K562 (cell line): ENCODE data around the gene FLVCR2. TPM values are rescaled to one million over a fixed set of nuclear protein-coding genes. Genes with fewer than 3 reads are reported as not detected.

Source experiments
- ATAC-seq: fragments of 200-7000 bp; cut with Tn5 transposase; 3 replicates; pipeline ENCODE4 v1.9.1; 2020; ENCODE audit warnings: moderate library complexity
- BruUV-seq: library from RNA; stranded (reverse); fragments of 400-500 nt; replicated peaks from 2 replicates; lab custom pipeline; 2021; lab: Mats Ljungman, UMichigan
- CTCF ChIA-PET: fragments of 300-600 bp; formaldehyde crosslinking; extraction: SDS; loops from one replicate; lab custom pipeline; 2021; ENCODE audit warnings: low intra/inter-chr PET ratio; lab: Yijun Ruan, JAX
- POLR2A ChIA-PET: fragments of 300-600, 350-650 bp; sonication (Branson Sonifier 250); formaldehyde crosslinking; extraction: SDS; loops from one replicate; lab custom pipeline; 2021; ENCODE audit warnings: antibody characterized with exemption, inconsistent platforms; lab: Yijun Ruan, JAX
- DNase-seq, 4 experiments: peaks; one replicate each; pipeline versions ENCODE4 v3.0.0 to v3.0.0-alpha.2; 2011 to 2018; ENCODE audit warnings: low spot score in 3 of 4, mixed read lengths in 3 of 4; ENCODE audit errors: extremely low read depth in 1 of 4
- FAIRE-seq: peaks from 2 replicates; lab custom pipeline; 2011; peaks lifted over from hg19 to GRCh38; lab: Jason Lieb, UNC
- H2AFZ ChIP-seq: 2 replicates; pipeline ENCODE4 v1.6.0; 2011; ENCODE audit warnings: low read depth, low read length, control low read depth, inconsistent platforms
- H3K27ac ChIP-seq: fragments of 200-600 bp; 3 replicates; pipeline ENCODE4 v1.8.0; 2011; ENCODE audit warnings: low read depth, mild to moderate bottlenecking, control low read depth, inconsistent platforms, low read length, moderate library complexity, mixed read lengths; ENCODE audit errors: extremely low read depth
- H3K27me3 ChIP-seq, 2 experiments: fragments of 300-600 bp in 1 of 2; 2 replicates in 1 of 2; 3 replicates in 1 of 2; pipeline versions ENCODE4 v1.6.0 to v1.8.0; 2011; ENCODE audit warnings: inconsistent platforms in 2 of 2, low read length in 2 of 2, mild to moderate bottlenecking in 1 of 2, mixed read lengths in 1 of 2, moderate library complexity in 1 of 2; ENCODE audit not compliant: control insufficient read depth in 2 of 2, insufficient read depth in 2 of 2
- H3K36me3 ChIP-seq: fragments of 300-600 bp; 3 replicates; pipeline ENCODE4 v1.8.0; 2011; ENCODE audit warnings: mild to moderate bottlenecking, low read length, inconsistent platforms; ENCODE audit not compliant: control insufficient read depth, insufficient read depth
- H3K4me1 ChIP-seq, 2 experiments: fragments of 200-600 bp in 1 of 2; replicated peaks in 1 of 2; 2 replicates in 1 of 2; 3 replicates in 1 of 2; pipeline versions ENCODE4 v1.5.1 to v1.8.0; 2011; ENCODE audit warnings: inconsistent platforms in 2 of 2, low read length in 2 of 2, mild to moderate bottlenecking in 1 of 2, mixed read lengths in 1 of 2, moderate library complexity in 1 of 2; ENCODE audit not compliant: control insufficient read depth in 2 of 2, insufficient read depth in 2 of 2
- H3K4me2 ChIP-seq: 2 replicates; pipeline ENCODE4 v1.6.1; 2011; ENCODE audit warnings: low read length, control low read depth, inconsistent platforms, mixed read lengths; ENCODE audit not compliant: insufficient read depth
- H3K4me3 ChIP-seq: fragments of 200-600 bp; sonication (generic), shearing (Covaris generic); 2 replicates; pipeline ENCODE4 v1.5.1; 2016; ENCODE audit warnings: control low read depth, inconsistent platforms
- H3K79me2 ChIP-seq: fragments of 200-600 bp; 3 replicates; pipeline ENCODE4 v1.8.0; 2011; ENCODE audit warnings: low read length, inconsistent platforms; ENCODE audit not compliant: control insufficient read depth, insufficient read depth
- H3K9ac ChIP-seq, 2 experiments: 2 replicates each; pipeline versions ENCODE4 v1.6.0 to v1.6.1; 2011; ENCODE audit warnings: low read depth in 2 of 2, low read length in 2 of 2, control low read depth in 1 of 2, inconsistent platforms in 1 of 2, mild to moderate bottlenecking in 1 of 2, mixed read lengths in 1 of 2; ENCODE audit not compliant: insufficient read depth in 1 of 2
- H3K9me1 ChIP-seq: one replicate; pipeline ENCODE4 v1.6.0; 2011; ENCODE audit warnings: inconsistent platforms, mild to moderate bottlenecking, low read length, moderate library complexity; ENCODE audit not compliant: control insufficient read depth, insufficient read depth
- H3K9me3 ChIP-seq: replicated peaks from 2 replicates; pipeline ENCODE4 v1.5.1; 2011; ENCODE audit warnings: low read depth, low read length, inconsistent platforms; ENCODE audit not compliant: control insufficient read depth, insufficient read depth
- H4K20me1 ChIP-seq: replicated peaks from 2 replicates; pipeline ENCODE4 v1.6.1; 2011; ENCODE audit warnings: low read length, inconsistent platforms, mixed read lengths; ENCODE audit not compliant: control insufficient read depth, insufficient read depth
- MAZ ChIP-seq, 2 experiments: fragments of 450-650 bp in 1 of 2; sonication (generic) in 1 of 2; formaldehyde crosslinking; IDR thresholded peaks in 1 of 2; conservative IDR thresholded peaks in 1 of 2; 2 replicates each; pipeline versions ENCODE4 v1.4.0 to v1.5.0; 2020; ENCODE audit warnings: mild to moderate bottlenecking in 1 of 2, missing genetic modification reagents in 1 of 2
- NFIC ChIP-seq: fragments of 450-650 bp; IDR thresholded peaks from 2 replicates; pipeline ENCODE4 v1.6.1; 2017; ENCODE audit warnings: mild to moderate bottlenecking, inconsistent platforms
- RBM34 ChIP-seq: fragments of 200-400 bp; formaldehyde crosslinking; IDR thresholded peaks from 2 replicates; pipeline ENCODE4 v1.6.1; 2018; ENCODE audit warnings: low read length, borderline replicate concordance; ENCODE audit not compliant: insufficient read depth
- SIRT6 ChIP-seq: IDR thresholded peaks from one replicate; pipeline ENCODE4 v1.6.1; 2012; ENCODE audit warnings: low read depth, mild to moderate bottlenecking, control low read depth, inconsistent platforms, low read length, moderate library complexity
- THAP12 ChIP-seq: fragments of 250-450 bp; sonication (Bioruptor Pico); IDR thresholded peaks from 2 replicates; pipeline ENCODE4 v1.9.0; 2021; ENCODE audit warnings: mild to moderate bottlenecking, inconsistent platforms
- ZFP1 ChIP-seq: fragments of 450-650 bp; formaldehyde crosslinking; IDR thresholded peaks from 2 replicates; pipeline ENCODE4 v1.4.0; 2020; ENCODE audit warnings: mild to moderate bottlenecking, mixed read lengths
- ZNF174 ChIP-seq: fragments of 250-450 bp; sonication (Bioruptor Pico); IDR thresholded peaks from 2 replicates; pipeline ENCODE4 v1.4.0; 2020; ENCODE audit warnings: mild to moderate bottlenecking
- WGBS: fragments of 100-300 bp; shearing (Covaris generic); methylation state at CpG from one replicate; pipeline ENCODE4 v1.1.6; 2016; ENCODE audit warnings: low coverage, mixed read lengths; ENCODE audit not compliant: insufficient coverage; ENCODE audit errors: missing lambda C conversion rate; 5-methylcytosine and 5-hydroxymethylcytosine counted together
- in situ Hi-C: fragments of 300-500 bp; cut with MboI; formaldehyde crosslinking; loops from 4 replicates; pipeline ENCODE4 v1.15.0; 2018; ENCODE audit warnings: inconsistent platforms, mixed read lengths
- intact Hi-C: fragments of 100-400 bp; cut with micrococcal nuclease; formaldehyde crosslinking; loops from 2 replicates; pipeline ENCODE4 v1.14.2; 2022
- polyA plus RNA-seq, 8 experiments: library from polyadenylated mRNA; depleted of rRNA in 4 of 8; stranded (reverse) in 5 of 8; unstranded in 3 of 8; fragments of >200 nt; fragmentation: Nextera tagmentation in 2 of 8; fragmentation: Illumina TruSeq in 1 of 8; extraction: Ambion mirVana in 2 of 8; extraction: Trizol in 1 of 8; gene quantifications; 2 replicates each; pipeline versions ENCODE4 v1.2.1 to v1.2.3, GENCODE V29; 2011 to 2014; ENCODE audit warnings: inconsistent platforms in 1 of 8, missing spikeins in 1 of 8
- total RNA-seq, 7 experiments: library from RNA; depleted of rRNA in 6 of 7; stranded (reverse); fragments of >200 nt in 6 of 7; fragmentation: Illumina TruSeq in 2 of 7; extraction: Trizol in 2 of 7; gene quantifications; 2 replicates each; pipeline versions ENCODE4 v1.2.1 to v1.2.3, GENCODE V29; 2011 to 2021; ENCODE audit warnings: low replicate concordance in 1 of 7

FLVCR2 gene
- total and polyA plus RNA-seq, 9 of the 15 experiments (the other 6 are each of a cell fraction or from before 2014, with no cell fraction given): 1.5 TPM; not detected in 8

DNA sequence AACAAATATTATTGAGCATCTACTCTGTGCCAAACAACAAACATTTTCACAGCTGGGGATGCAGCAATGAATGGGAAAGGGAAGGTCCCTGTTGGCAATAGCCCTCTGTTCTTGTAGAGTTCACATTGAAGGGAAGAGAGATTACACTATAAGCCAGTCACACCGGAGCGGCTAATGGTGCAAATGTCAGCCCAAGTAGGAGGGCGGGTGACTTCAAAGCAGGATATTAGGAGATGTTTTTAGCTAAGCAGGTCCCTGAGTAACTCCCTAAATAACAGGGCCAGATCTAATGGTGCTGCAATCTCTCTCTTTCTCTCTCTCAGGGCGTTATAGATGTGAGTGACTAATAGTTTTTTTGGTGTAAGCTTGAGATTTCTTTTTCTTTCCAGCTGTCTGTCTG lies 30.7 kb downstream of the FLVCR2 start:
- intact Hi-C loops (no loop called here), in situ Hi-C loops (no loop called here)
- ATAC-seq (no peak), DNase-seq (no peak), FAIRE-seq (no peak)
- Histone ChIP-seq H3K4me2 (no peak overlapping the region), H2AFZ (no peak overlapping the region), H3K27me3 (peaks cover 8 to 39% of the 10 kb centered on the region in 2 experiments; a peak in 4 of 5 replicates), H3K27ac (no peak overlapping the region), H3K9me3 (no peaks in the 10 kb centered on the region), H3K79me2 (no peaks in the 10 kb centered on the region), H4K20me1 (no peaks in the 10 kb centered on the region), H3K4me1 (no peaks in the 10 kb centered on the region; a peak in 2 of 5 replicates), H3K4me3 (no peak overlapping the region), H3K36me3 (no peaks in the 10 kb centered on the region), H3K9me1 (no peaks in the 10 kb centered on the region), H3K9ac (no peak overlapping the region)
- ChIA-PET POLR2A (interaction anchor here (0.7 to 1.4 kb wide), 2 partner anchors 8 to 979 kb away, joined by 4 read pairs; no protein-coding TSS in a partner anchor), CTCF (no interaction called here)
- TF ChIP-seq NFIC: no peak
- no peak for TF ChIP-seq MAZ (CRISPR knock-in tag; conservative IDR thresholded peaks at IDR 0.05 in 1 of 2, IDR thresholded peaks at IDR 0.05 in 1 of 2)
- TF ChIP-seq SIRT6: no peak
- no peak for TF ChIP-seq RBM34
- no peak for TF ChIP-seq ZFP1 (CRISPR knock-in tag)
- TF ChIP-seq THAP12 (CRISPR knock-in tag): no peak
- no peak for TF ChIP-seq ZNF174
- BruUV-seq: no TSS peak
- 2% methylated on average over 4 of the region's 4 CpGs for WGBS
